HepG2 (cell line): ENCODE data around the gene HELB. TPM values are rescaled to one million over a fixed set of nuclear protein-coding genes. Genes with fewer than 3 reads are reported as not detected.

Experiments used
- ATAC-seq: fragments of 200-7000 bp; cut with Tn5 transposase; 3 replicates; pipeline ENCODE4 v1.9.1; 2020; ENCODE audit warnings: mild to moderate bottlenecking, moderate library complexity
- BruUV-seq: library from RNA; stranded (reverse); fragments of 400-500 nt; replicated peaks from 2 replicates; lab custom pipeline; 2021; lab: Mats Ljungman, UMichigan
- CTCF ChIA-PET: fragments of 300-600 bp; formaldehyde crosslinking; extraction: SDS; loops from one replicate; lab custom pipeline; 2021; ENCODE audit warnings: low total read pairs, inconsistent platforms, low intra/inter-chr PET ratio; lab: Yijun Ruan, JAX
- POLR2A ChIA-PET: fragments of 350-600 bp; sonication (Branson Sonifier 250); formaldehyde crosslinking; loops from one replicate; lab custom pipeline; 2020; ENCODE audit warnings: antibody characterized with exemption, inconsistent platforms; lab: Yijun Ruan, JAX
- DNase-seq: peaks from one replicate; pipeline ENCODE4 v3.0.0-alpha.2; 2015; ENCODE audit warnings: low spot score
- FAIRE-seq: peaks from 3 replicates; lab custom pipeline; 2011; peaks lifted over from hg19 to GRCh38; lab: Jason Lieb, UNC
- H2AFZ ChIP-seq: one replicate; pipeline ENCODE4 v1.6.1; 2011; ENCODE audit warnings: low read length, inconsistent platforms
- H3K27ac ChIP-seq: fragments of 300-600 bp; 3 replicates; pipeline ENCODE4 v1.8.0; 2011; ENCODE audit warnings: mixed run types, mild to moderate bottlenecking, mixed read lengths, low read length, inconsistent platforms; ENCODE audit not compliant: insufficient read depth; ENCODE audit errors: extremely low read length
- H3K27me3 ChIP-seq, 2 experiments: fragments of 200-600 bp in 1 of 2; 2 replicates in 1 of 2; 3 replicates in 1 of 2; pipeline versions ENCODE4 v1.6.0 to v1.8.0; 2011; ENCODE audit warnings: low read length in 2 of 2, mild to moderate bottlenecking in 2 of 2, moderate library complexity in 2 of 2, inconsistent platforms in 1 of 2; ENCODE audit not compliant: insufficient read depth in 2 of 2, control insufficient read depth in 1 of 2
- H3K36me3 ChIP-seq, 2 experiments: fragments of 200-600 bp in 1 of 2; replicated peaks in 1 of 2; 2 replicates in 1 of 2; 3 replicates in 1 of 2; pipeline versions ENCODE4 v1.5.1 to v1.8.0; 2011; ENCODE audit warnings: low read length in 2 of 2, inconsistent platforms in 1 of 2; ENCODE audit not compliant: insufficient read depth in 2 of 2, control insufficient read depth in 1 of 2
- H3K4me1 ChIP-seq: 2 replicates; pipeline ENCODE4 v1.5.1; 2012; ENCODE audit warnings: low read length, inconsistent platforms; ENCODE audit not compliant: insufficient read depth
- H3K4me2 ChIP-seq: 2 replicates; pipeline ENCODE4 v1.6.0; 2011; ENCODE audit warnings: low read depth, low read length, inconsistent platforms
- H3K4me3 ChIP-seq, 3 experiments: fragments of 200-600 bp in 1 of 3; sonication (generic), shearing (Covaris generic) in 1 of 3; replicated peaks in 1 of 3; 2 replicates each; pipeline ENCODE4 v1.5.1; 2011 to 2016; ENCODE audit warnings: low read length in 3 of 3, inconsistent platforms in 2 of 3, low read depth in 2 of 3, mild to moderate bottlenecking in 2 of 3, control low read depth in 1 of 3, mixed read lengths in 1 of 3; ENCODE audit not compliant: insufficient read depth in 1 of 3
- H3K79me2 ChIP-seq: one replicate; pipeline ENCODE4 v1.6.1; 2011; ENCODE audit warnings: low read length, inconsistent platforms; ENCODE audit not compliant: insufficient read depth
- H3K9ac ChIP-seq: 2 replicates; pipeline ENCODE4 v1.6.0; 2011; ENCODE audit warnings: mild to moderate bottlenecking, low read depth, low read length, inconsistent platforms; ENCODE audit not compliant: insufficient read depth
- H3K9me3 ChIP-seq: 2 replicates; pipeline ENCODE4 v1.5.1; 2012; ENCODE audit warnings: mild to moderate bottlenecking, low read length
- H4K20me1 ChIP-seq: 2 replicates; pipeline ENCODE4 v1.6.0; 2011; ENCODE audit warnings: inconsistent platforms, mild to moderate bottlenecking, low read length, moderate library complexity; ENCODE audit not compliant: insufficient read depth
- EEA1 ChIP-seq: sonication (generic); formaldehyde crosslinking; IDR thresholded peaks from 2 replicates; pipeline ENCODE4 v1.5.1; 2020; ENCODE audit warnings: mild to moderate bottlenecking, missing genetic modification reagents, borderline replicate concordance
- MTERF4 ChIP-seq: sonication (generic); formaldehyde crosslinking; IDR thresholded peaks from 2 replicates; pipeline ENCODE4 v1.8.0; 2023; ENCODE audit warnings: mild to moderate bottlenecking, missing genetic modification reagents
- RAD51 ChIP-seq: fragments of 450-650 bp; IDR thresholded peaks from 2 replicates; pipeline ENCODE4 v1.6.1; 2016; ENCODE audit warnings: borderline replicate concordance
- ZFAT ChIP-seq: sonication (generic); formaldehyde crosslinking; conservative IDR thresholded peaks from 2 replicates; pipeline ENCODE4 v1.8.1; 2023; ENCODE audit warnings: missing genetic modification reagents, inconsistent platforms
- ZNF10 ChIP-seq: sonication (generic); formaldehyde crosslinking; IDR thresholded peaks from 2 replicates; pipeline ENCODE4 v1.4.0; 2020; ENCODE audit warnings: mild to moderate bottlenecking, low read depth, missing genetic modification reagents, borderline replicate concordance
- ZNF317 ChIP-seq: sonication (generic); formaldehyde crosslinking; IDR thresholded peaks from 2 replicates; pipeline ENCODE4 v1.5.0; 2020; ENCODE audit warnings: mild to moderate bottlenecking, missing genetic modification reagents
- ZNF318 ChIP-seq: sonication (generic); formaldehyde crosslinking; IDR thresholded peaks from 2 replicates; pipeline ENCODE4 v1.4.0; 2020; ENCODE audit warnings: mild to moderate bottlenecking, missing genetic modification reagents
- ZSCAN31 ChIP-seq: sonication (generic); formaldehyde crosslinking; IDR thresholded peaks from 2 replicates; pipeline ENCODE4 v1.5.0; 2020; ENCODE audit warnings: low read depth, mild to moderate bottlenecking, missing genetic modification reagents
- WGBS: methylation state at CpG from one replicate; pipeline ENCODE4 v1.1.6; 2017; ENCODE audit warnings: low lambda C conversion rate; 5-methylcytosine and 5-hydroxymethylcytosine counted together
- in situ Hi-C: cut with HindIII; loops from 2 replicates; pipeline ENCODE4 v1.10.0; 2017; ENCODE audit warnings: low pct_unique_long_range_greater_than_20kb; ENCODE audit not compliant: extremely low pct_ligation_motif_present
- intact Hi-C: fragments of 100-400 bp; cut with micrococcal nuclease; formaldehyde crosslinking; loops from one replicate; pipeline ENCODE4 v1.10.0; 2022; ENCODE audit not compliant: unreplicated experiment
- polyA plus RNA-seq, 8 experiments: library from polyadenylated mRNA; depleted of rRNA in 3 of 8; stranded (reverse) in 7 of 8; unstranded in 1 of 8; fragments of >200 nt; fragmentation: Illumina TruSeq in 4 of 8; extraction: Trizol in 4 of 8; gene quantifications; 2 replicates each; pipeline versions ENCODE4 v1.2.1 to v1.2.3, GENCODE V29; 2011 to 2016; ENCODE audit warnings: low read depth in 4 of 8, missing spikeins in 1 of 8, mixed read lengths in 1 of 8; ENCODE audit not compliant: insufficient read depth in 1 of 8
- total RNA-seq, 5 experiments: library from RNA; depleted of rRNA; stranded (reverse); fragments of >200 nt; fragmentation: Illumina TruSeq; extraction: Trizol; gene quantifications; 2 replicates each; pipeline ENCODE4 v1.2.3, GENCODE V29; 2016; ENCODE audit warnings: low read depth in 1 of 5

The HELB gene
- total and polyA plus RNA-seq, 2 of the 13 experiments (the other 11 are each of a cell fraction or from before 2014, with no cell fraction given), result 1.7 to 3.7 TPM

- Histone ChIP-seq H3K27ac (no peak overlapping the region), H3K27me3 (peaks cover 0 to 5% of the 10 kb centered on the region in 2 experiments; a peak in 2 of 5 replicates), H3K4me1 (no peaks in the 10 kb centered on the region), H3K9ac (no peak overlapping the region), H2AFZ (no peak overlapping the region), H3K9me3 (no peaks in the 10 kb centered on the region), H3K4me2 (no peak overlapping the region), H3K79me2 (no peaks in the 10 kb centered on the region), H4K20me1 (no peaks in the 10 kb centered on the region), H3K36me3 (no peaks in the 10 kb centered on the region), H3K4me3 (no peak overlapping the region)
- WGBS, result 0% methylated on average over 2 of the region's 2 CpGs
- BruUV-seq, result no TSS peak
- ChIA-PET CTCF (no interaction called here), POLR2A (no interaction called here)
- intact Hi-C loops, result no loop called here
- no peak for DNase-seq
- no peak for FAIRE-seq
- no peak for ATAC-seq
- in situ Hi-C loops, result no loop called here
- no peak for TF ChIP-seq ZFAT (CRISPR knock-in tag)
- TF ChIP-seq ZNF317 (CRISPR knock-in tag), result no peak
- no peak for TF ChIP-seq EEA1 (CRISPR knock-in tag)
- no peak for TF ChIP-seq MTERF4 (CRISPR knock-in tag)
- TF ChIP-seq ZSCAN31 (CRISPR knock-in tag), result no peak
- peak; percentile 50 for TF ChIP-seq RAD51
- TF ChIP-seq ZNF318 (CRISPR knock-in tag), result no peak
- no peak for TF ChIP-seq ZNF10
Observed at GRCh38 chr12:66252771-66253170, 49.5 kb upstream of the HELB start.
